HG03521 (cell line): ENCODE measurements around the gene FBXO15.

Experiments
- ATAC-seq: cut with Tn5 transposase; IDR thresholded peaks from one replicate; pipeline ENCODE4 v1.9.1; 2021; ENCODE audit warnings: mild to moderate bottlenecking, moderate library complexity; ENCODE audit not compliant: unreplicated experiment

The FBXO15 gene, protein sequence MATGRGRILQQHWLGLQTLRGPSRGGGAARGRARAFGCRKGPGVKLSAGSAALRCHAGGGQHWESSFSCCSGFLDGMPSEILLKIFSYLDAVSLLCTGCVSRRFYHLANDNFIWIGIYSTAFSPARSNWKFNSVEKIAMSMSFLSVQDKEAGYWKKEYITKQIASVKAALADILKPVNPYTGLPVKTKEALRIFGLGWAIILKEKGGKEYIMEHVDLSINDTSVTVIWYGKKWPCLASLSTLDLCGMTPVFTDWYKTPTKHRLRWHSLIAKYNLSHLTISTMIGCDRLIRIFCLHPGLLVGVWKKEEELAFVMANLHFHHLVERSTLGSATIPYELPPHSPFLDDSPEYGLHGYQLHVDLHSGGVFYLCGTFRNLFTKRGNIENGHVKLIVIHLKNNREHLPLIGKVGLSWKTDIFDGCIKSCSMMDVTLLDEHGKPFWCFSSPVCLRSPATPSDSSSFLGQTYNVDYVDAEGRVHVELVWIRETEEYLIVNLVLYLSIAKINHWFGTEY

DNA sequence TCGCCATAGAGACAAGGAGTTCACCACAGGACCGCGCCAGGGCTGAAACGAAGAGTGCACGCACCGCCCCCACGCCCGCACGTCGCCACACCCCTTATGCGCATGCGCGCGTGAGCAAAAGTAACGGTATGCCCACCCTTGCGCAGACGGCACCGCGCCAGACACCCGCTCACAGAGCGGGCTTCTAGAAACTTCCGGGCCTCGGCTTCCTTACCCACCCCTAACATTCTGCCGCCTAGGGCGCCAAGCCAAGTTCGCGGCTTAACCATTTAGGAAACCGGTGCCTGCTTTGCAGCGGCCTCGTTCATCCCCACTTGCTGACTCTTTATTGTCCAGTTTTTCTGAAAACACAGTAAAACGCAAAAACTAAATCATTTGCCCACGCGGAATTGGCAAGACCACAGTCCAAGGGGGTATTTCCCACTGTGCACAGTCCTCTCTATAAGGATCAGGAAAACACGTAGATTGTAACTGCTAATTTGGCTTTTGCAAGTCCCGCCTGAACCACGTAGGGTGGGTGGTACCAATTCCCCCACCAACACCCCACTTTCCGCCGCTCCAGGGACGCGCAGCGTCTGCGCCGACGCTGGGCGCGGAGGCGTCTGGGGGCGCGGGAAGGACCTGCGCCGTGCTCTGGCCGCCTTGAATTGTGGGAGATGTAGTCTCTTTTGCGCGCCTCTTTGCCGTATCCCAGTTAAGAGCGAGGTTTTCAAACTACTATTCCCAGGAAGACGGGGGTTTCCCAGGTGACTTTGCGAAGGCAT, at the start of gene FBXO15, which contains the start of gene TIMM21:
FBXO15 (minus strand) TSS at position 56 of the 764 bp plus-strand sequence; CDS start at position 7, 49 bp downstream.
TIMM21 (plus strand) TSS at position 745 of the 764 bp plus-strand sequence. CDS start 286 bp downstream, outside the sequence.
- peak; percentile 91 for ATAC-seq

DNA sequence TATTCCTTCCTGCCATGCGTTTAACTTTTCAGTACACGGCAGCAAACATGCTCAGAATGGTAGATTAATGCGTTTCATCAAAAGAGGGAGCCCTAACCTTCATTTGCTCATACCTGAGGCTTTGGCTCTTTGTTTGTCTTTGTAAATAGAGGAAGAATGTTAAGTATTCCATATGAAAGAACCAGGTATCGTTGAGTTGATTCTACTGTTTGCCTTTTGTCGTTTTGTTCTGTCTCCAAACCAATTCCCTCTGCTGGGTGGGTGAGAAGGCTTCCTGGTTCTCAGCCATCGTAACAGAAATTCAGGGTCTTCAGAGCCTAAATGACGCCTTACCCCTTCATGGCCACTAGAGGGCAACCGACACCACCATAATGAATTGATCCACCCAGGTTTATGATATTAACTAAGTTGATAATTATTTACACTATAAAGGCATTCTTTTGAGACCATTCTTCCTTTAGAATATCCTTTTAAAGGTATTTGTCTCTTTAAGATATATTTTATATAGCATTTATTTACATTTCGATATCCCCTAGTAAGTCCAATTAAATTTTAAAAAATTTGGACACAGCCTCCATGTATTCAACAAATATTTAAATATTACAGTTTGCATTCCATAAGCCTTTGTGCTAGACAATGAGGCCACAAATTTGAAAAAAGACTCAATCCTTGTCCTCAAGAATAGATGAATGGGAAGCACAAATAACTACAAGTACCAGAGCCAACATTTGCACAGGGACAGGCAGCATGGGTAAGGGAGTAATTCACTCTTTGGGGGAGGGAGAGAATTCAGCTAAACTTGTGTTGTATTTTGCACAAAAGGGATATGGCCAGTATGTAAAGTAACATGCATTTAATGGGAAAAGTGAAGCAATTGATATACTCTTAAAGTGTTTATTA, 48.8 kb upstream of the FBXO15 start:
- peak; percentile 82 for ATAC-seq

- no peak for ATAC-seq
Observed at GRCh38 chr18:74194691-74195090, 47.1 kb upstream of the FBXO15 start.

- ATAC-seq = no peak
Observed at GRCh38 chr18:74191577-74191976, 43.9 kb upstream of the FBXO15 start.

DNA sequence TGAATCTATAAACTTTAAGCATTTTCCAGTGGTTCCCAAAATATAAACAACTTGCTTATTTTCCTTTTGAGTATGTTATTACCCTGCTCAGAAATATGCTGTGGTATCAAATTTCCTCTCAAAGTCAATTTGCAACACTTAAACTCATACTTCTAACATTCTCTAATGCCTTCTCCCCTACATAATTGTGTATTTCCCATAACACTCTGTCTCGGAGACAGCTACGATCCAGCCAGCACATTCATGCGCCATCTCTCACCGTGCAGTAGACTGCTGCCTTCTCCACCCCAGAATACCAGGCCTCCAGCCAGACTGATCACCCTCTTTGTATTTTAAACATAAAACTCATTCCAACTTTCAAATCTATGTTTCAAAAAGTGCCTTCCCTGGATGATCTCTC, 42.5 kb upstream of the FBXO15 start:
- no peak for ATAC-seq

DNA sequence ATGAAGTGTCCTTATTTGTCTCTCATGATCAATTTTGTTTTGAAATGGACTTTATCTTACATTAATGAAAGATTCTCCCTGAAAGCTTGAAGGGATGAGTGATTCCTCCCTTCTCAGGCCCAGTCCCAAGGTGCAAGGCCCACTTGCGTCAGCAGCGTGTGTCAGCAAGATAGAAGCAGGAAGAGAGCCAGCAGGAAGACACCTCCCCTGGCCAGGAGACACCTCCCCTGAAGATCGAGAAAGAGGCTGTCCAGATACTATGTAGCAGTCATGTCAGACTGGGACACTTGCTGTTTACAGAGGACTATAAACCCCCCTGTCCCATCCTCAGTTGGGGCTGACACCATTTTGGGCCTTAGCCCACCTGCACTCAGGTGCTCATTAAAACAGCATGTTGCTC, 39.0 kb upstream of the FBXO15 start:
- no peak for ATAC-seq

- ATAC-seq = no peak
Observed at GRCh38 chr18:74185860-74186259, 38.2 kb upstream of the FBXO15 start.

DNA sequence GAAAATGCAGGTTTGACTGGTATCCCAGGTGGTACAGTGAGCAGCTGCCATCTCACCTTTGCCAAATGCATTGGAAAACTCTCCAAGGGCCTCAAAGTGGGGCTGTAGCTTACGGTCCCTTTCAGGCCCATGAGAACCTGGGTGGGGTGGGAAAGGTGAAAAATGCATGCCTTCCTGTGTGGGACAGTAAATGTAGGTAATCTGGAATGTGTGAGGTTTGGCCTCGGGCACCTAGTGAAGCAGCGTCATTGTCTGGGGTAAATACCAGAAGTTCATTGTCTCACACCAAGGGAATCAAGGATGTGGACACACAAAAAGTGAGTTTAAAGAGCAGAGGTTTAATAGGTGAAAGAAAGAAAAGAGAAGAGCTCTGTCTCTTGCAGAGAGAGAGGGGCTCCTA, 37.2 kb upstream of the FBXO15 start:
- ATAC-seq = no peak

GRCh38 chr18:74183130-74183529, 35.5 kb upstream of the FBXO15 start:
- ATAC-seq = no peak

DNA sequence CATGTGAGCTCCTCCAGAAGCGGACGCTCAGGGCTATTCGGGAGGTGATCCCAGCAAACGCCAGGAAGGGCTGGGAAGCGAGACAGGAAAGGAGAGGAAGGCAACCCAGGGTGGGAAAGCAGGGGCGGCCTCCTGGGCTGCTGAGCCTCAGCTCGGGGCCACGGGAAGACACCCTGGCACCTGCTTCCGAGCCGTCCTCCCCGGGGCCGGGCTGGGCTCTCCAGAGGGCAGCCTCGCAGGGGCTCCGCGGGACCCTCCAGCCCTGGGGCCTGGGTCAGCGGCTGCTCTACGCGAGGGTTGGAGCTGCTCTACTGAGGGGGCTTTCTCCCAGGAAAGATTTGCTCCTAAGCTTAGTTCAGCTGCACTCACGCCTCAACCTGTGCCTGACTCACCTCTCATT, 34.7 kb upstream of the FBXO15 start:
- no peak for ATAC-seq

DNA sequence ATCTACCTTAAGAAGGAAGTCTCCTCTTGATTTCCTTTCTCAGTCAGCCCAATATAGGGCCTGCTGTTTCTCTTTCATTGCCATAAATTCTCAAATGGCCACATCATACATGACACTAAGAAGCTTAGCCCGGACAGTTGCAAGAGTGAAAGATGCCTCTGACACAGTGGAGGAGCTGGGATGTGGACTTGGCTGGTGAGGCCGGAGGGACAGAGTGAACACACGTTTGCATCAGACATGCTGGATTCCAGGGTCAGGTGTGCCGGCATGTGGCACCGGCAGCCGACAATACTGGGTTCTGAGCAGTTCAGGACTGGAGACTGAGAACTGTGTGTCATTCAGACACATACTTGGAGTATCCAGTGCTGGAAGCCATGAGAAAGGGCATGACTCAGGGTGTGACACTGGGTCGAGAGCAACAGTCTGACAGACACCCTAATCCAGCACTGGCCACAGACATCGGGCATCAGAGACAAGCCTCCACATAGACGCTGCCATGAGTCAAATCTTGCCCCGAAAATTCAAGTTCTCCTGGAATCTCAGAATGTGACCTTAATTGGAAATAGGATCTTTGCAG, 32.1 kb upstream of the FBXO15 start:
- ATAC-seq = no peak

DNA sequence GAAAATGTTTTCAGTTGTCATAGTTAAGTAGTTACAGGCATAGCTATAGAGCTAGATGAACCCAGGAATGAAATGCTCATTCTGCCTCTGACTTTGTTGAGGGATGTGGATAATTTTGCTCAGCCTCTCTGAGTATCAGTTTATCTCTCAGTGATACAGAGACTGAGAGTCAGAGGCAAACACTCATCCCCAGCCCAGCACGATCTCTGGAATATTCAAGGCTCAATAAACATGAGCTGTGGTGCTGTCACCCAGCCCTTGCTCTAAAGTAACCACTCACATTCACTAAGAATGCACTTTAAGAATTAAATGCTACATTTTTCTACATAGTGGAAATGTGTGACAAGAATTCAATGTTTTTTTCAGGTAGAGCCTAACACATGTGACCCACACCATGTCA, 31.2 kb upstream of the FBXO15 start:
- no peak for ATAC-seq

DNA sequence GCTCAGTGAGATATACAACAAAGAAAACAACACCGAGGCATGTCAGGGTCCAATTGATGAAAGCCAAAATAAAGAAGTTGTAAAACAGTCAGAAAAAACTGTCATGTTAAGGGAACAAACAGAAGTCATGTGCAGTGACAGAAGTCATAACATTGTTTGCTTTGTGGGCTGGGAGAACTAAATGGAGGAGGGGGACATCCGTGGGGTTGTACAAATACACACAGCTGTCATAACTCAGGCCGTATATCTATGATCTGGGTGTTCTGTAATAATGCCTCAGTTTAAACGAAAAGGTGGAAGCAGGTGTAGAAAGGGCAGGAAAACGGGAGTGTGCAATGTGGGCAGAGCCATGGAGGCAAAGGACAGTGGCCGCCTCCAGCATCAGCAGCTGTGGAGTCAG, 28.0 kb upstream of the FBXO15 start:
- ATAC-seq = no peak

GRCh38 chr18:74173434-74173750, 25.8 kb upstream of the FBXO15 start:
- no peak for ATAC-seq

DNA sequence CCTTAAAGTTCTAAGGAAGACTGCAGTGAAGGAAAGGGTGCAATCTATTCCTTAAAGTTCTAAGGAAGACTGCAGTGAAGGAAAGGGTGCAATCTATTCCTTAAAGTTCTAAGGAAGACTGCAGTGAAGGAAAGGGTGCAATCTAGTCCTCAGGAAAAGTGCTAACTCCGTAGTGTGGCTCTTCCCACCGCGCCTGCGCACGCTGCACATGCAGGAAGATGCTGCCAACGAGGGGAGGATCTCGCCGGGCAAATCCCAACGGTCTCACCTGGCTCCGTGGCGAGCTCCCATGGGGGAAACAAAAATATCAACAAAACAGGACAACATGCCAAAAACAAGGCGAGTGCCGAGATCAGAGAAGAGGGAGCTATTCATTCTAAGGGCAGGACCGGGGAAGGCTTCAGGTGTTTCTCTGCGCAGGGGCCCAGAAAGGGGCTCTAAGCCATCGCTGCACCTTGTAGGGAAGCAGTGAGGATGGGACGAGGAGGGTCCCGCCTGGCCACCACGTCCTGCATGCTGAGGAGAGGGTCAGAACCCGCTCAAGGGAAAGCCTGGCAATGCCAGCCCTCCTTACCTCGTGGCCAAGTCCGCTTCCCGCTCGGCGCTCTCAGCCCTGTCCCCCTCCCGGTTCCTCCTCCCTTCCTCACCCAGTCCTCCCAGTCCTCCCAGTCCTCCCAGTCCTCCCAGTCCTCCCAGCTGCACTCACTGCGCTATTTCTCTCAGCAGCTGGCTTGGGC, 25.2 kb upstream of the FBXO15 start:
- no peak for ATAC-seq

GRCh38 chr18:74171910-74172606, 24.4 kb upstream of the FBXO15 start:
- peak; percentile 96 for ATAC-seq

DNA sequence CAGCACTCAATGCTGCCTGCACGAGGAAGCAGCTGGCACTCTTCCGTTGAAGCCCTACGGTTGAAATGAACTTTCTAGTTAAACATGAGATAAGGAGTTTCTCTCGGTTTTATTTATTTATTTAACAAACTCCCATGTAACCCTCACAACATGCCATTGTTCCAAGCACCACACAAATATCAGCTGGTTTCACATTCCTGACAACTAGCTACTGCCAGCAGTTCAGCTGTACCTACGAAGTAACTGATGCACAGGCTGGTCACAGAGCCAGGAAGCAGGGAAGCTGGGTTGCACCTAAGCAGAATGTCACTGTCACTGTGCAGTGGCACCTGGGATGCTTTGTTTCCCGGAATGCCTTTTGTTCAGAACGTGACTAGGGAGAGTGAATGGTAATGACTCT, 18.8 kb upstream of the FBXO15 start:
- no peak for ATAC-seq

- ATAC-seq = no peak
Observed at GRCh38 chr18:74163019-74163660, 15.5 kb upstream of the FBXO15 start.

- no peak for ATAC-seq
Observed at GRCh38 chr18:74155276-74155675, 7.6 kb upstream of the FBXO15 start.
